Osteocyte (in vitro differentiated cells): ENCODE results near the gene NOP16. TPM values are rescaled to one million over a fixed set of nuclear protein-coding genes. Genes with fewer than 3 reads are reported as not detected.

ENCODE experiments used
- DNase-seq: peaks from one replicate; pipeline ENCODE4 v3.0.0; 2021; ENCODE audit warnings: mixed read lengths; ENCODE audit not compliant: unreplicated experiment; ENCODE audit errors: extremely low spot score
- H3K27ac Mint-ChIP-seq: one replicate; pipeline ENCODE4 v1.8.0; 2021; ENCODE audit warnings: mild to moderate bottlenecking, mixed read lengths; ENCODE audit not compliant: unreplicated experiment
- H3K27me3 Mint-ChIP-seq: one replicate; pipeline ENCODE4 v1.8.0; 2021; ENCODE audit warnings: mixed read lengths; ENCODE audit not compliant: unreplicated experiment
- H3K36me3 Mint-ChIP-seq: one replicate; pipeline ENCODE4 v1.8.0; 2021; ENCODE audit warnings: mixed read lengths; ENCODE audit not compliant: unreplicated experiment
- H3K4me1 Mint-ChIP-seq: one replicate; pipeline ENCODE4 v1.8.0; 2021; ENCODE audit warnings: mixed read lengths; ENCODE audit not compliant: unreplicated experiment
- H3K4me3 Mint-ChIP-seq: one replicate; pipeline ENCODE4 v1.8.0; 2021; ENCODE audit warnings: mild to moderate bottlenecking, moderate library complexity, mixed read lengths; ENCODE audit not compliant: unreplicated experiment
- H3K9me3 Mint-ChIP-seq: one replicate; pipeline ENCODE4 v1.8.0; 2021; ENCODE audit warnings: mixed read lengths; ENCODE audit not compliant: unreplicated experiment
- CTCF ChIP-seq: fragments of 200-600 bp; sonication (generic); IDR thresholded peaks from 2 replicates; pipeline ENCODE4 v1.5.0; 2021; ENCODE audit warnings: antibody characterized with exemption, mild to moderate bottlenecking, moderate library complexity
- total RNA-seq: library from RNA; stranded (reverse); gene quantifications from 2 replicates; pipeline ENCODE4 v1.2.1, GENCODE V29; 2021

Gene NOP16
- total RNA-seq, 1 donor from 2014 or later = 15.5 TPM

GRCh38 chr5:176414704-176415103 is 26.3 kb upstream of the NOP16 start:
- peak overlapping the region; percentile 82 for H3K27ac Mint-ChIP-seq
- no peaks in the 10 kb centered on the region for H3K9me3 Mint-ChIP-seq
- TF ChIP-seq CTCF = no peak
- peaks cover 5% of the 10 kb centered on the region for H3K36me3 Mint-ChIP-seq
- no peaks in the 10 kb centered on the region for H3K27me3 Mint-ChIP-seq
- no peak for DNase-seq
- H3K4me3 Mint-ChIP-seq = peak overlapping the region; percentile 75
- H3K4me1 Mint-ChIP-seq = peaks cover 54% of the 10 kb centered on the region

GRCh38 chr5:176413709-176414191 is 25.4 kb upstream of the NOP16 start:
- H3K36me3 Mint-ChIP-seq = peaks cover 7% of the 10 kb centered on the region
- H3K27me3 Mint-ChIP-seq = no peaks in the 10 kb centered on the region
- peak overlapping the region; percentile 82 for H3K27ac Mint-ChIP-seq
- no peak for TF ChIP-seq CTCF
- no peak for DNase-seq
- H3K9me3 Mint-ChIP-seq = no peaks in the 10 kb centered on the region
- peak overlapping the region; percentile 14 for H3K4me3 Mint-ChIP-seq
- peaks cover 54% of the 10 kb centered on the region for H3K4me1 Mint-ChIP-seq

- Mint-ChIP-seq H3K9me3 (no peaks in the 10 kb centered on the region), H3K27me3 (no peaks in the 10 kb centered on the region)
Measured at GRCh38 chr5:176413255-176413565, 24.8 kb upstream of the NOP16 start.

GRCh38 chr5:176412517-176413254 is 24.3 kb upstream of the NOP16 start:
- Mint-ChIP-seq H3K9me3 (no peaks in the 10 kb centered on the region), H3K27ac (peak overlapping the region; percentile 82), H3K36me3 (peaks cover 9% of the 10 kb centered on the region), H3K4me1 (peaks cover 57% of the 10 kb centered on the region), H3K4me3 (no peak overlapping the region), H3K27me3 (no peaks in the 10 kb centered on the region)
- no peak for TF ChIP-seq CTCF
- DNase-seq = no peak

More at GRCh38 chr5:176413255-176413565, 24.8 kb upstream of the NOP16 start:
- Mint-ChIP-seq H3K36me3 (peaks cover 7% of the 10 kb centered on the region), H3K4me1 (peaks cover 54% of the 10 kb centered on the region), H3K27ac (peak overlapping the region; percentile 82), H3K4me3 (peak overlapping the region; percentile 14)
- no peak for TF ChIP-seq CTCF
- no peak for DNase-seq

- H3K4me3 Mint-ChIP-seq = no peak overlapping the region
- TF ChIP-seq CTCF = no peak
- no peaks in the 10 kb centered on the region for H3K9me3 Mint-ChIP-seq
- peaks cover 51% of the 10 kb centered on the region for H3K4me1 Mint-ChIP-seq
- no peak for DNase-seq
- no peak overlapping the region for H3K27ac Mint-ChIP-seq
- H3K27me3 Mint-ChIP-seq = no peaks in the 10 kb centered on the region
- H3K36me3 Mint-ChIP-seq = peaks cover 15% of the 10 kb centered on the region
Measured at GRCh38 chr5:176410486-176411180, 22.2 kb upstream of the NOP16 start.
